Panc1 (cell line): ENCODE data around the gene DNM3. TPM values are rescaled to one million over a fixed set of nuclear protein-coding genes. Genes with fewer than 3 reads are reported as not detected.
A peak's percentile ranks its signal among the peaks of the same experiment; 100 is the strongest.
"Not testable (repeated sequence)": the region's sequence is repeated elsewhere in the genome, so short reads cannot be mapped to it uniquely, and the experiment has no call there.

Source experiments
- ATAC-seq: fragments of 200-7000 bp; cut with Tn5 transposase; 2 replicates; pipeline ENCODE4 v1.9.1; 2020; ENCODE audit warnings: mild to moderate bottlenecking, moderate library complexity
- BruUV-seq: library from RNA; stranded (reverse); fragments of 400-500 nt; replicated peaks from 2 replicates; lab custom pipeline; 2021; lab: Mats Ljungman, UMichigan
- CTCF ChIA-PET: fragments of 300-600 bp; sonication (Branson Sonifier 250); formaldehyde crosslinking; loops from one replicate; lab custom pipeline; 2022; ENCODE audit warnings: antibody characterized with exemption; lab: Charles Lee
- POLR2A ChIA-PET: fragments of 300-600 bp; sonication (Branson Sonifier 250); formaldehyde crosslinking; loops from one replicate; lab custom pipeline; 2022; ENCODE audit warnings: antibody characterized with exemption; lab: Charles Lee
- DNase-seq: peaks from one replicate; pipeline ENCODE4 v3.0.0-alpha.2; 2010; ENCODE audit warnings: low read depth, low spot score
- H3K27ac ChIP-seq: 2 replicates; pipeline ENCODE4 v1.5.1; 2011; ENCODE audit warnings: mild to moderate bottlenecking, low read length, inconsistent platforms
- H3K27me3 ChIP-seq: fragments of 200-500 bp; sonication (Bioruptor generic); 2 replicates; pipeline ENCODE4 v1.6.0; 2014; ENCODE audit warnings: low read length, inconsistent platforms; ENCODE audit not compliant: control insufficient read depth, insufficient read depth
- H3K36me3 ChIP-seq: fragments of 200-500 bp; sonication (Bioruptor generic); 2 replicates; pipeline ENCODE4 v1.5.1; 2014; ENCODE audit warnings: inconsistent platforms, mild to moderate bottlenecking, low read length, moderate library complexity; ENCODE audit not compliant: control insufficient read depth, insufficient read depth
- H3K4me1 ChIP-seq: 2 replicates; pipeline ENCODE4 v1.5.1; 2011; ENCODE audit warnings: inconsistent platforms, mild to moderate bottlenecking, low read length, moderate library complexity; ENCODE audit not compliant: control insufficient read depth, insufficient read depth
- H3K4me3 ChIP-seq, 2 experiments: 2 replicates each; pipeline ENCODE4 v1.5.1; 2011 to 2012; ENCODE audit warnings: low read depth in 2 of 2, low read length in 2 of 2, mild to moderate bottlenecking in 2 of 2, inconsistent platforms in 1 of 2, moderate library complexity in 1 of 2
- H3K9me3 ChIP-seq: fragments of 200-500 bp; sonication (Bioruptor generic); 2 replicates; pipeline ENCODE4 v1.5.1; 2014; ENCODE audit warnings: low read depth, mild to moderate bottlenecking, inconsistent platforms, low read length, moderate library complexity; ENCODE audit not compliant: control insufficient read depth, insufficient read depth
- CTCF ChIP-seq: fragments of 450-650 bp; IDR thresholded peaks from 2 replicates; pipeline ENCODE4 v1.5.1; 2017; ENCODE audit warnings: mild to moderate bottlenecking
- POLR2AphosphoS5 ChIP-seq: IDR thresholded peaks from 2 replicates; pipeline ENCODE4 v1.6.1; 2012; ENCODE audit warnings: mild to moderate bottlenecking, low read depth, low read length, moderate library complexity
- REST ChIP-seq, 2 experiments: IDR thresholded peaks; 2 replicates each; pipeline ENCODE4 v1.6.1; 2011 to 2012; ENCODE audit warnings: low read depth in 2 of 2, control low read depth in 1 of 2, low read length in 1 of 2, mild to moderate bottlenecking in 1 of 2, moderate library complexity in 1 of 2; ENCODE audit not compliant: insufficient read depth in 1 of 2
- SIN3A ChIP-seq: IDR thresholded peaks from 2 replicates; pipeline ENCODE4 v1.6.1; 2012; ENCODE audit warnings: low read depth, mild to moderate bottlenecking, low read length, moderate library complexity, borderline replicate concordance; ENCODE audit not compliant: insufficient read depth
- TCF7L2 ChIP-seq: IDR thresholded peaks from 2 replicates; pipeline ENCODE4 v1.6.1; 2011; ENCODE audit warnings: mild to moderate bottlenecking, low read depth, low read length, inconsistent platforms
- in situ Hi-C: cut with HindIII; loops from 2 replicates; pipeline ENCODE4 v1.10.0; 2016; ENCODE audit warnings: low sequenced_read_pairs, low pct_unique_long_range_greater_than_20kb
- intact Hi-C: fragments of 100-400 bp; cut with micrococcal nuclease; formaldehyde crosslinking; loops from one replicate; pipeline ENCODE4 v1.10.0; 2022; ENCODE audit not compliant: unreplicated experiment
- total RNA-seq: library from RNA; stranded (reverse); gene quantifications from one replicate; pipeline ENCODE4 v1.2.1, GENCODE V29; 2021; ENCODE audit not compliant: unreplicated experiment

DNM3 gene
- total RNA-seq, 1 experiment from 2014 or later: 0.46 TPM

- Histone ChIP-seq H3K27me3 (no peaks in the 10 kb centered on the region), H3K4me1 (no peaks in the 10 kb centered on the region; the same call in 1 of the 2 replicates), H3K27ac (peak overlapping the region; percentile 90; the same call in 1 of the 2 replicates), H3K36me3 (no peaks in the 10 kb centered on the region), H3K9me3 (no peaks in the 10 kb centered on the region), H3K4me3 (no peak overlapping the region)
- BruUV-seq: no TSS peak
- DNase-seq: no peak
- intact Hi-C loops (no loop called here), in situ Hi-C loops (no loop called here)
- CTCF ChIA-PET: no interaction called here
- POLR2A ChIA-PET: no interaction called here
- TF ChIP-seq SIN3A (no peak), CTCF (no peak), REST (IDR thresholded peaks at IDR 0.05; ENCODE audit: insufficient read depth in 1 of 2, low read depth in 2 of 2, low read length in 1 of 2) (no peak), TCF7L2 (no peak), POLR2AphosphoS5 (no peak)
- no peak for ATAC-seq
These were observed 202.6 kb downstream of the DNM3 start for GRCh38 chr1:172043900-172044299.

GRCh38 chr1:172051898-172052297 lies 210.6 kb downstream of the DNM3 start:
- no peak for TF ChIP-seq SIN3A
- Histone ChIP-seq H3K4me1 (peaks cover 5% of the 10 kb centered on the region; the same call in 1 of the 2 replicates), H3K27ac (no peak overlapping the region; the same call in 1 of the 2 replicates), H3K36me3 (no peaks in the 10 kb centered on the region), H3K27me3 (no peaks in the 10 kb centered on the region), H3K9me3 (no peaks in the 10 kb centered on the region), H3K4me3 (no peak overlapping the region)
- ATAC-seq: no peak
- BruUV-seq: no TSS peak
- intact Hi-C loops (no loop called here), in situ Hi-C loops (no loop called here)
- ChIA-PET CTCF (no interaction called here), POLR2A (no interaction called here)
- DNase-seq: no peak

GRCh38 chr1:172054172-172054571 lies 212.9 kb downstream of the DNM3 start:
- TF ChIP-seq POLR2AphosphoS5: no peak
- TF ChIP-seq TCF7L2: no peak
- no peak for TF ChIP-seq REST (IDR thresholded peaks at IDR 0.05; ENCODE audit: insufficient read depth in 1 of 2, low read depth in 2 of 2, low read length in 1 of 2)
- ChIA-PET CTCF (no interaction called here), POLR2A (no interaction called here)
- Histone ChIP-seq H3K9me3 (no peaks in the 10 kb centered on the region), H3K4me3 (no peak overlapping the region), H3K27ac (no peak overlapping the region), H3K27me3 (no peaks in the 10 kb centered on the region), H3K4me1 (peaks cover 5% of the 10 kb centered on the region; the same call in 1 of the 2 replicates), H3K36me3 (no peaks in the 10 kb centered on the region)
- BruUV-seq: no TSS peak
- DNase-seq (no peak), ATAC-seq (no peak)
- intact Hi-C loops (no loop called here), in situ Hi-C loops (no loop called here)

DNA sequence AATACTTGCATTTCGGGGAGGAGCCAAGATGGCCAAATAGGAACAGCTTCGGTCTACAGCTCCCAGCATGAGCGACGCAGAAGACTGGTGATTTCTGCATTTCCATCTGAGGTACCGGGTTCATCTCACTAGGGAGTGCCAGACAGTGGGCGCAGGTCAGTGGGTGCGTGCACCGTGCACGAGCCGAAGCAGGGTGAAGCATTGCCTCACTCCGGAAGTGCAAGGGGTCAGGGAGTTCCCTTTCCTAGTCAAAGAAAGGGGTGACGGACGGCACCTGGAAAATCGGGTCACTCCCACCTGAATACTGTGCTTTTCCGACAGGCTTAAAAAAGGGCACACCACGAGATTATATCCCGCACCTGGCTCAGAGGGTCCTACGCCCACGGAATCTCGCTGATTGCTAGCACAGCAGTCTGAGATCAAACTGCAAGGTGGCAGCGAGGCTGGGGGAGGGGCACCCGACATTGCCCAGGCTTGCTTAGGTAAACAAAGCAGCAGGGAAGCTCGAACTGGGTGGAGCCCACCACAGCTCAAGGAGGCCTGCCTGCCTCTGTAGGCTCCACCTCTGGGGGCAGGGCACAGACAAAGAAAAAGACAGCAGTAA lies 214.6 kb downstream of the DNM3 start:
- CTCF ChIA-PET, H3K27me3 ChIP-seq, POLR2A ChIA-PET, ATAC-seq, intact Hi-C loops, in situ Hi-C loops, BruUV-seq, H3K36me3 ChIP-seq, H3K4me1 ChIP-seq, H3K27ac ChIP-seq, H3K9me3 ChIP-seq, H3K4me3 ChIP-seq, DNase-seq: not testable (repeated sequence)
